ENCODE results near the gene KIF3A.

DNA sequence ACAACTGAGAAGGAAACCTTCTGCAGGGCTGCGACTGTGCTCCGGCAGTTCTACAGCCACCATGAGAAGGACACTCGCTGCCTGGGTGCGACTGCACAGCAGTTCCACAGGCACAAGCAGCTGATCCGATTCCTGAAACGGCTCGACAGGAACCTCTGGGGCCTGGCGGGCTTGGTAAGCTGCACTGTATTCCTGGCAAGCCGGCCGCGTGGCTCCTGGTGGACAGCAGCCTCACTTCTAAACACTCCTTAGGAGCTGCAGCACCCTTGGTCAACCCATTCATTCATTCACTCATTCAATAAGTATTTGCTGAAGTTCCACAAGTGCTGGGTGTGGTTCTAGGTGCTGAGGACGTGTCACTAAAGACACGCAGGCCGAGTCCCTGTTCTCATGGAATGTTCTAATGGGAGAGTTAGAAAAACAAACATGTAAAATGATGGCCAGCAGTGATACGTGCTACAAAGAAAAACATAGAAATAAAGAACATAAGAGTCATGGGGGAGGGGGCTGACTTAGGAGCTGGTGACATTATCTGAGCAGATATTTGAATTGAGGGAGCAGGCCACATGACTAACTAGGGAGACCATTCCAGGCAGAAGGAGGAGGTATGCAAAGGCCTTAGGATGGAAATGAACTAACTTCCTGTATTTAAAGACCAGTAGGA is 57.5 kb downstream of the KIF3A start:
- TF ChIP-seq, protein P1, sequence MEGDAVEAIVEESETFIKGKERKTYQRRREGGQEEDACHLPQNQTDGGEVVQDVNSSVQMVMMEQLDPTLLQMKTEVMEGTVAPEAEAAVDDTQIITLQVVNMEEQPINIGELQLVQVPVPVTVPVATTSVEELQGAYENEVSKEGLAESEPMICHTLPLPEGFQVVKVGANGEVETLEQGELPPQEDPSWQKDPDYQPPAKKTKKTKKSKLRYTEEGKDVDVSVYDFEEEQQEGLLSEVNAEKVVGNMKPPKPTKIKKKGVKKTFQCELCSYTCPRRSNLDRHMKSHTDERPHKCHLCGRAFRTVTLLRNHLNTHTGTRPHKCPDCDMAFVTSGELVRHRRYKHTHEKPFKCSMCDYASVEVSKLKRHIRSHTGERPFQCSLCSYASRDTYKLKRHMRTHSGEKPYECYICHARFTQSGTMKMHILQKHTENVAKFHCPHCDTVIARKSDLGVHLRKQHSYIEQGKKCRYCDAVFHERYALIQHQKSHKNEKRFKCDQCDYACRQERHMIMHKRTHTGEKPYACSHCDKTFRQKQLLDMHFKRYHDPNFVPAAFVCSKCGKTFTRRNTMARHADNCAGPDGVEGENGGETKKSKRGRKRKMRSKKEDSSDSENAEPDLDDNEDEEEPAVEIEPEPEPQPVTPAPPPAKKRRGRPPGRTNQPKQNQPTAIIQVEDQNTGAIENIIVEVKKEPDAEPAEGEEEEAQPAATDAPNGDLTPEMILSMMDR (IDR thresholded peaks at IDR 0.05) = no peak
- TF ChIP-seq POLR2A (IDR thresholded peaks at IDR 0.05) = no peak

Data from esophagus squamous epithelium (tissue), 4 donors.